GM23338 (cell line): ENCODE data around the gene SLC25A22. TPM values are rescaled to one million over a fixed set of nuclear protein-coding genes. Genes with fewer than 3 reads are reported as not detected.

Experiments used
- ATAC-seq: fragments of 200-7000 bp; cut with Tn5 transposase; 3 replicates; pipeline ENCODE4 v1.9.1; 2020
- DNase-seq: peaks from one replicate; pipeline ENCODE4 v3.0.0-alpha.2; 2015; ENCODE audit warnings: low spot score
- H2AFZ ChIP-seq: fragments of 200-600 bp; sonication (generic); 2 replicates; pipeline ENCODE4 v1.8.0; 2016; ENCODE audit warnings: antibody characterized with exemption, mild to moderate bottlenecking, moderate library complexity
- H3F3A ChIP-seq: fragments of 200-600 bp; sonication (generic); replicated peaks from 2 replicates; pipeline ENCODE4 v1.8.0; 2017; ENCODE audit warnings: antibody characterized with exemption, mixed run types, low read depth
- H3K27ac ChIP-seq: fragments of 200-600 bp; sonication (generic); 2 replicates; pipeline ENCODE4 v1.6.1; 2016; ENCODE audit warnings: low read depth
- H3K27me3 ChIP-seq: fragments of 200-600 bp; sonication (generic); 2 replicates; pipeline ENCODE4 v1.8.0; 2016; ENCODE audit warnings: mild to moderate bottlenecking, mixed run types, moderate library complexity; ENCODE audit not compliant: insufficient read depth
- H3K36me3 ChIP-seq: fragments of 200-600 bp; sonication (generic); 2 replicates; pipeline ENCODE4 v1.8.0; 2016; ENCODE audit warnings: mild to moderate bottlenecking; ENCODE audit not compliant: insufficient read depth
- H3K4me1 ChIP-seq: fragments of 200-600 bp; sonication (generic); 2 replicates; pipeline ENCODE4 v1.8.0; 2016; ENCODE audit warnings: mild to moderate bottlenecking, moderate library complexity; ENCODE audit not compliant: insufficient read depth
- H3K4me2 ChIP-seq: fragments of 200-600 bp; sonication (generic); 2 replicates; pipeline ENCODE4 v1.7.1; 2017; ENCODE audit warnings: mixed run types
- H3K4me3 ChIP-seq: fragments of 200-600 bp; sonication (generic); 2 replicates; pipeline ENCODE4 v1.6.1; 2016; ENCODE audit warnings: mixed run types
- H3K79me2 ChIP-seq: fragments of 200-600 bp; sonication (generic); replicated peaks from 2 replicates; pipeline ENCODE4 v1.8.0; 2017; ENCODE audit warnings: mild to moderate bottlenecking; ENCODE audit not compliant: insufficient read depth
- H3K9me2 ChIP-seq: fragments of 200-600 bp; sonication (generic); 2 replicates; pipeline ENCODE4 v1.8.0; 2017; ENCODE audit not compliant: insufficient read depth
- H4K20me1 ChIP-seq: fragments of 200-600 bp; sonication (generic); replicated peaks from 2 replicates; pipeline ENCODE4 v1.8.0; 2017; ENCODE audit warnings: mild to moderate bottlenecking; ENCODE audit not compliant: insufficient read depth
- H3K27ac Mint-ChIP-seq: 2 replicates; pipeline ENCODE4 v1.8.0; 2020; ENCODE audit warnings: inconsistent platforms, mild to moderate bottlenecking, moderate library complexity, mixed read lengths
- H3K27me3 Mint-ChIP-seq: 3 replicates; pipeline ENCODE4 v1.8.0; 2022; ENCODE audit warnings: low read depth, mild to moderate bottlenecking, moderate library complexity, mixed read lengths, inconsistent platforms; ENCODE audit not compliant: insufficient read depth, poor library complexity
- H3K36me3 Mint-ChIP-seq: 3 replicates; pipeline ENCODE4 v1.8.0; 2021; ENCODE audit warnings: low read depth, mild to moderate bottlenecking, inconsistent platforms, moderate library complexity, mixed read lengths
- H3K4me1 Mint-ChIP-seq: 3 replicates; pipeline ENCODE4 v1.8.0; 2020; ENCODE audit warnings: mild to moderate bottlenecking, inconsistent platforms, mixed read lengths
- H3K4me3 Mint-ChIP-seq: 3 replicates; pipeline ENCODE4 v1.8.0; 2021; ENCODE audit warnings: moderate library complexity, mild to moderate bottlenecking, inconsistent platforms, mixed read lengths
- H3K9me3 Mint-ChIP-seq: 3 replicates; pipeline ENCODE4 v1.8.0; 2020; ENCODE audit warnings: moderate library complexity, mild to moderate bottlenecking, inconsistent platforms, mixed read lengths
- CREB1 ChIP-seq: fragments of 250-450 bp; sonication (Bioruptor Pico); IDR thresholded peaks from 2 replicates; pipeline ENCODE4 v1.5.0; 2020; ENCODE audit warnings: low read depth, mild to moderate bottlenecking, moderate library complexity
- CTCF ChIP-seq, 2 experiments: fragments of 200-600 bp in 1 of 2; sonication (generic) in 1 of 2; conservative IDR thresholded peaks; 2 replicates each; pipeline versions ENCODE4 v1.5.1 to v1.6.1; 2016 to 2017; ENCODE audit warnings: antibody characterized with exemption in 2 of 2, low read depth in 2 of 2, mild to moderate bottlenecking in 2 of 2, moderate library complexity in 1 of 2
- ETS1 ChIP-seq: IDR thresholded peaks from 2 replicates; pipeline ENCODE4 v1.6.1; 2016; ENCODE audit warnings: antibody characterized with exemption
- EZH2 ChIP-seq: fragments of 200-600 bp; sonication (generic); IDR thresholded peaks from one replicate; pipeline ENCODE4 v1.8.0; 2017; ENCODE audit warnings: antibody characterized with exemption, mild to moderate bottlenecking, low read depth; ENCODE audit not compliant: unreplicated experiment
- JUNB ChIP-seq: IDR thresholded peaks from one replicate; pipeline ENCODE4 v1.6.1; 2016; ENCODE audit warnings: antibody characterized with exemption; ENCODE audit not compliant: unreplicated experiment
- NANOG ChIP-seq: IDR thresholded peaks from 2 replicates; pipeline ENCODE4 v1.6.1; 2016; ENCODE audit warnings: antibody characterized with exemption, borderline replicate concordance
- POLR2AphosphoS5 ChIP-seq: IDR thresholded peaks from 2 replicates; pipeline ENCODE4 v1.6.1; 2016; ENCODE audit warnings: antibody characterized with exemption, low read depth
- REST ChIP-seq: IDR thresholded peaks from one replicate; pipeline ENCODE4 v1.6.1; 2018; ENCODE audit warnings: antibody characterized with exemption; ENCODE audit not compliant: unreplicated experiment
- STAT1 ChIP-seq: IDR thresholded peaks from one replicate; pipeline ENCODE4 v1.6.1; 2016; ENCODE audit warnings: antibody characterized with exemption; ENCODE audit not compliant: unreplicated experiment
- ZNF114 ChIP-seq: fragments of 250-450 bp; sonication (Bioruptor Pico); IDR thresholded peaks from 2 replicates; pipeline ENCODE4 v1.5.0; 2020; ENCODE audit warnings: mild to moderate bottlenecking, moderate library complexity
- ZNF331 ChIP-seq: fragments of 250-450 bp; sonication (Bioruptor Pico); IDR thresholded peaks from 2 replicates; pipeline ENCODE4 v1.5.0; 2020; ENCODE audit warnings: low read depth, mild to moderate bottlenecking, moderate library complexity
- ZNF462 ChIP-seq: fragments of 250-450 bp; sonication (Bioruptor Pico); IDR thresholded peaks from 2 replicates; pipeline ENCODE4 v1.5.0; 2020; ENCODE audit warnings: mild to moderate bottlenecking, moderate library complexity
- polyA plus RNA-seq: library from polyadenylated mRNA; unstranded; fragments of >200 nt; fragmentation: Nextera tagmentation; extraction: Ambion mirVana; gene quantifications from 2 replicates; pipeline ENCODE4 v1.2.1, GENCODE V29; 2016
- total RNA-seq: library from RNA; depleted of rRNA; stranded (reverse); fragments of >200 nt; shearing (Covaris generic); gene quantifications from 2 replicates; pipeline ENCODE4 v1.2.3, GENCODE V29; 2014

Gene SLC25A22
- total and polyA plus RNA-seq, 2 experiments from 2014 or later = 21.0 to 46.4 TPM

- Histone ChIP-seq H3K36me3 (no peaks in the 10 kb centered on the region), H3K27ac (no peak overlapping the region), H3K4me2 (no peak overlapping the region; the same call in 1 of the 2 replicates), H3K4me3 (no peak overlapping the region), H3K27me3 (peaks cover 9% of the 10 kb centered on the region; the same call in 1 of the 2 replicates), H4K20me1 (peaks cover 12% of the 10 kb centered on the region; the same call in 1 of the 2 replicates), H3F3A (peaks cover 17% of the 10 kb centered on the region), H3K4me1 (peaks cover 20% of the 10 kb centered on the region), H2AFZ (no peak overlapping the region), H3K9me2 (no peaks in the 10 kb centered on the region), H3K79me2 (0 out of 2 replicates have a peak, but pooled peaks cover under 1% of the 10 kb centered on the region)
- Mint-ChIP-seq H3K27ac (no peak overlapping the region; the same call in 1 of the 2 replicates), H3K27me3 (peaks cover 48% of the 10 kb centered on the region), H3K4me3 (peak overlapping the region; percentile 42; the same call in 2 of the 3 replicates), H3K9me3 (no peaks in the 10 kb centered on the region; the same call in 2 of the 3 replicates), H3K36me3 (peaks cover 7% of the 10 kb centered on the region; the same call in 1 of the 3 replicates), H3K4me1 (peaks cover 30% of the 10 kb centered on the region)
- DNase-seq (no peak), ATAC-seq (no peak)
- TF ChIP-seq ZNF331 (CRISPR knock-in tag) (no peak), POLR2AphosphoS5 (no peak), CTCF (conservative IDR thresholded peaks at IDR 0.05; ENCODE audit: low read depth in 2 of 2) (no peak), STAT1 (no peak), NANOG (no peak), ZNF462 (CRISPR knock-in tag) (no peak), ZNF114 (no peak), EZH2 (no peak), CREB1 (CRISPR knock-in tag) (no peak), JUNB (no peak), ETS1 (no peak), REST (no peak)
Measured at GRCh38 chr11:825366-826226, 27.5 kb upstream of the SLC25A22 start.
